Ovary (tissue), 10 donors: ENCODE measurements around the gene CCT8L2. TPM values are rescaled to one million over a fixed set of nuclear protein-coding genes. Genes with fewer than 3 reads are reported as not detected.
"Not testable (repeated sequence)": the region's sequence is repeated elsewhere in the genome, so short reads cannot be mapped to it uniquely, and the experiment has no call there.

Source experiments
- DNase-seq, 5 donors: peaks; one replicate each; pipeline ENCODE4 v3.0.0-alpha.2; 2019 to 2020
- H3K27ac ChIP-seq, 2 donors: fragments of 200-600 bp; one replicate each; pipeline versions ENCODE4 v1.5.1 to v1.8.0; 2019 to 2022
- H3K27me3 ChIP-seq: fragments of 200-600 bp; one replicate; pipeline ENCODE4 v1.8.0; 2022
- H3K36me3 ChIP-seq: fragments of 200-600 bp; sonication (generic); one replicate; pipeline ENCODE4 v1.5.1; 2019
- H3K4me1 ChIP-seq: one replicate; pipeline ENCODE4 v1.8.1; 2013; ENCODE audit warnings: mild to moderate bottlenecking, moderate library complexity; ENCODE audit not compliant: insufficient read depth
- H3K4me3 ChIP-seq: fragments of 200-600 bp; sonication (generic); one replicate; pipeline ENCODE4 v1.5.1; 2017
- H3K9me3 ChIP-seq, 2 donors: fragments of 200-600 bp in 1 of 2; sonication (generic) in 1 of 2; one replicate each; pipeline versions ENCODE4 v1.5.1 to v1.8.1; 2013 to 2019; ENCODE audit warnings: mild to moderate bottlenecking in 1 of 2, moderate library complexity in 1 of 2
- WGBS, 3 donors: extraction: QIAGEN DNeasy Blood & Tissue Kit in 1 of 3; methylation state at CpG; one replicate each; pipeline versions ENCODE4 v1.1.5 to v1.1.7; 2013 to 2017; 5-methylcytosine and 5-hydroxymethylcytosine counted together
- intact Hi-C, 4 donors: fragments of 100-400 bp; cut with DNase I; formaldehyde crosslinking; loops; one replicate each; pipeline versions ENCODE4 v1.11.0 to v1.15.1; 2022 to 2023
- long read RNA-seq, 3 donors: library from polyadenylated mRNA in 2 of 3; unstranded in 2 of 3; transcript quantifications; one replicate each; pipeline ENCODE4 v2.0.0 and lab custom pipeline, GENCODE V29; 2021 to 2026
- polyA plus RNA-seq, 2 donors: library from polyadenylated mRNA; stranded (reverse); fragments of 200-250 nt in 1 of 2; fragments of 350-450 nt in 1 of 2; fragmentation: Illumina TruSeq in 1 of 2; extraction: RNeasy Lipid Tissue Mini Kit (QIAGEN cat#74804) in 1 of 2; gene quantifications; one replicate each; pipeline ENCODE4 v1.2.3, GENCODE V29; 2013 to 2014
- total RNA-seq, 7 donors: library from RNA; depleted of rRNA in 2 of 7; stranded (reverse); fragments of >200 nt in 2 of 7; fragmentation: NEBNext Ultra II Directional in 3 of 7; extraction: Animal tissue kit (Norgen Biotek cat#: 25700) in 3 of 7; gene quantifications; one replicate each; pipeline versions ENCODE4 v1.1.0 to v1.2.4, GENCODE V29; 2016 to 2023
- donor health status: DM: no; HTN: no; CAD: no; lungs with moderate emphysema.
- donor health status: DM: no; HTN: no; CAD: no.
- donor health status: Bipolar disorder and iron deficiency.
- donor health status: DM: yes; HTN: yes; CAD: no.
- donor health status: DM: no; HTN: no; CAD: no.
- donor health status: DM: yes; HTN: yes; CAD: no.

Gene CCT8L2
- not detected for total RNA-seq
- not detected for polyA plus RNA-seq
- long read RNA-seq, donor 1: 0 reads
- long read RNA-seq, donor 2, partial matches to known transcripts: 19 of 19 reads
- long read RNA-seq, donor 2, other reads (novel, unspliced or antisense): 0 of 19 reads
- long read RNA-seq, donor 3: 0 reads

- intact Hi-C loops: not testable (repeated sequence)
These were observed at the start of gene CCT8L2 for GRCh38 chr22:16592710-16593109. Gene CCT8L2 (minus strand): TSS chr22:16592810. CDS start chr22:16592550, 260 bp downstream.

GRCh38 chr22:16635442-16635841, 42.8 kb upstream of the CCT8L2 start:
- intact Hi-C loops, H3K27me3 ChIP-seq: not testable (repeated sequence)
- WGBS, 3 donors: 50 to 75% (median 64%) methylated on average over 1 of the region's 1 CpG

More at GRCh38 chr22:16592710-16593109, at the start of gene CCT8L2:
- H3K36me3 ChIP-seq, H3K27me3 ChIP-seq, H3K9me3 ChIP-seq, H3K4me3 ChIP-seq, H3K4me1 ChIP-seq, H3K27ac ChIP-seq, DNase-seq: not testable (repeated sequence)
- WGBS, 3 donors: 74 to 80% (median 78%) methylated on average over 1 of the region's 1 CpG

GRCh38 chr22:16634092-16634491, 41.5 kb upstream of the CCT8L2 start:
- H3K9me3 ChIP-seq, H3K27ac ChIP-seq, H3K27me3 ChIP-seq, intact Hi-C loops, H3K4me1 ChIP-seq, H3K4me3 ChIP-seq, H3K36me3 ChIP-seq, DNase-seq: not testable (repeated sequence)

More at GRCh38 chr22:16635442-16635841, 42.8 kb upstream of the CCT8L2 start:
- H3K36me3 ChIP-seq, H3K27ac ChIP-seq, H3K4me1 ChIP-seq, H3K4me3 ChIP-seq, DNase-seq, H3K9me3 ChIP-seq: not testable (repeated sequence)

GRCh38 chr22:16628476-16628875, 35.9 kb upstream of the CCT8L2 start:
- H3K4me1 ChIP-seq, H3K4me3 ChIP-seq, H3K36me3 ChIP-seq, H3K27ac ChIP-seq, H3K27me3 ChIP-seq, intact Hi-C loops, DNase-seq, H3K9me3 ChIP-seq: not testable (repeated sequence)
- 78 to 89% (median 79%) methylated on average over 1 of the region's 1 CpG for WGBS, 3 donors

GRCh38 chr22:16625018-16625417, 32.4 kb upstream of the CCT8L2 start:
- whole genome bisulfite sequencing, 3 donors: 26 to 38% (median 28%) methylated on average over 2 of the region's 2 CpGs
- intact Hi-C loops, H3K4me3 ChIP-seq, H3K4me1 ChIP-seq, H3K36me3 ChIP-seq, H3K9me3 ChIP-seq, H3K27ac ChIP-seq, H3K27me3 ChIP-seq, DNase-seq: not testable (repeated sequence)

GRCh38 chr22:16623595-16623994, 31.0 kb upstream of the CCT8L2 start:
- H3K4me1 ChIP-seq, H3K27me3 ChIP-seq, intact Hi-C loops, H3K36me3 ChIP-seq, H3K9me3 ChIP-seq, H3K4me3 ChIP-seq, DNase-seq, H3K27ac ChIP-seq: not testable (repeated sequence)

- H3K36me3 ChIP-seq, DNase-seq, H3K27me3 ChIP-seq, H3K4me3 ChIP-seq, intact Hi-C loops, H3K27ac ChIP-seq, H3K9me3 ChIP-seq, H3K4me1 ChIP-seq: not testable (repeated sequence)
- 56 to 59% (median 58%) methylated on average over 3 of the region's 3 CpGs for WGBS, 3 donors
These were observed 24.9 kb upstream of the CCT8L2 start for GRCh38 chr22:16617516-16617915.

GRCh38 chr22:16616390-16616938, 23.9 kb upstream of the CCT8L2 start:
- intact Hi-C loops, DNase-seq, H3K36me3 ChIP-seq, H3K27me3 ChIP-seq, H3K9me3 ChIP-seq, H3K4me3 ChIP-seq, H3K4me1 ChIP-seq, H3K27ac ChIP-seq: not testable (repeated sequence)
- 78 to 82% (median 82%) methylated on average over 3 of the region's 3 CpGs for WGBS, 3 donors

- DNase-seq, intact Hi-C loops: not testable (repeated sequence)
- WGBS, 3 donors: 70 to 81% (median 74%) methylated on average over 5 of the region's 5 CpGs
These were observed 23.1 kb upstream of the CCT8L2 start for GRCh38 chr22:16615606-16616245.

More at GRCh38 chr22:16615606-16616245, 23.1 kb upstream of the CCT8L2 start:
- H3K9me3 ChIP-seq, H3K27ac ChIP-seq, H3K36me3 ChIP-seq, H3K27me3 ChIP-seq, H3K4me1 ChIP-seq, H3K4me3 ChIP-seq: not testable (repeated sequence)
